Mucosa of gallbladder (tissue), 1 donor: ENCODE data around the gene PAM. TPM values are rescaled to one million over a fixed set of nuclear protein-coding genes. Genes with fewer than 3 reads are reported as not detected.

Experiments
- DNase-seq: peaks from one replicate; pipeline ENCODE4 v3.0.0-alpha.2; 2020; ENCODE audit warnings: low spot score
- total RNA-seq: library from RNA; stranded (reverse); gene quantifications from one replicate; pipeline ENCODE4 v1.2.1, GENCODE V29; 2021
- donor health status: DM: no; HTN: no; CAD: no.

The PAM gene
- total RNA-seq, 1 donor from 2014 or later, result 99.3 TPM

- no peak for DNase-seq
Observed at GRCh38 chr5:102781359-102781758, 26.3 kb downstream of the PAM start.

- no peak for DNase-seq
Observed at GRCh38 chr5:102781786-102782185, 26.7 kb downstream of the PAM start.

- no peak for DNase-seq
Observed at GRCh38 chr5:102782217-102782872, 27.2 kb downstream of the PAM start.

DNA sequence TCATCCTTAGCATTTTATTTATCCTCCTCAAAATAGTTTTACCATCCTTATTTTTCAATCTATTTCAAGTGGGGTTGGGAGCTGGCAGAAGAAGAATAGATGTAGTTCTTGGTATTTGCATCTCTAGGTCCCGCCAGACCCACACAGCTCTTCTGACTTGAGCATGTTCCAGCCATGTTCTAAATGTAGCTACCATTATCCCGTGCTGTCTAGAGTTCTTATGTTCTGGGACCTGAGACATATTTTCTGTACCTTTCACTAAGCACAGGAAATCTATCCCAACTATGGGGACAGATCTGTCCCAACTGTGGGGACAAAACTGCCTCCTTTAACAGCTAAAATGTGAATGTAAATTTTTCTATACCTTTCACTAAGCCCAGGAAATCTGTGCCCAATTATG is 32.0 kb downstream of the PAM start:
- DNase-seq, result no peak

DNA sequence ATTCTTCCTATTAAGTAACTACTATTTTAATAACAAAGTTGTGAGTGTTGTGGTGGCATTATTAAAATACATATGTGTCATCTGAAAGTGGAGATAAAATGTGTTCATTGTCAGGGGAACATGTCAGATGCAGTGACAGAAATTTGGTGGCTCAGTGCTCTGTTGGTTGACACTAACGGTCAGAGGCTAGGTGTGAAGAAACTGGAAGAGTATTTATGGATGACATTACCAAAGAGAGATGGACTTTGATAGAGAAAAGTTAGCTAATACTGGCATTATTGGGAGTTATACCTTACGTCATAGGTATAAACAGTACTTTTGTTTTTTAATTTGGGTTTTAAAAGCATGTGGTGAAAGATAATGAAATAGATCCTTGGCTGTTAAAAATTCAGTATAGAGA is 33.7 kb downstream of the PAM start:
- DNase-seq, result no peak

GRCh38 chr5:102789469-102789868 is 34.4 kb downstream of the PAM start:
- DNase-seq, result no peak

DNA sequence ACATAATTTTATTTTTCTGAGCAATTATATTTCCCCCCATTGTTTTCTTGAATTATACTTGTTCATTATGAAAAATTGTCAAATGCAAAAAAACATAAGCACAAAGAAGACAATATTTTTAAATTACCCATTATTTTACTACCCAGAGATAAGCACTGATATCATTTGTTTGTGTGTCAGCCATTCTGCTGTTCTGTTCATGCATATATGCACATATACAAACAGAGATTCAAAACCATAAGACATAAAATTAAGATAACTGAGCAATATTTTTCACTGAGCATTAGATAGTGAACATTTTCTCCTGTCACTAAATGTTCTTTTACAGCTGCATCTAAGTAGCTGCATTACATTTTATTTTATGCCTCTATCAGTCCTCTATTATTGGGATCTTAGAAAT is 35.6 kb downstream of the PAM start:
- no peak for DNase-seq

DNA sequence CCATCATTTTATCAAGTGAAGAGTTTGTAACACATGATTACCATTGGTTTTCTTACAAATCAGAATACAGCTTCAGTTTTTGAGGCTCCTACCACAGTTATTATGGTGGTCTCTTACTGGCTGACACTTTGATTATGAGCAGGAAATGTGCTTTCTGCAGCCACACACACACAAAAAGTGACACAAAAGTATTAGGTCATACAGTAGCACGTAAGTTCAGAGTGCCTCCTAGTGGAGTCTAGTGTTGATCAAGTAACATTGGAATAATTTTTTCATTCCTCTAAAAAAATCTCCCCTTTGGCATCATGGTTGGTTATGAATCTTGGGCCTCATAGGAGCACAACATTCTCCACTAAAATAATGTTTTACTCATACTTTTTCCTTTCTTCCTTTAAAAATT is 37.6 kb downstream of the PAM start:
- DNase-seq, result no peak

DNA sequence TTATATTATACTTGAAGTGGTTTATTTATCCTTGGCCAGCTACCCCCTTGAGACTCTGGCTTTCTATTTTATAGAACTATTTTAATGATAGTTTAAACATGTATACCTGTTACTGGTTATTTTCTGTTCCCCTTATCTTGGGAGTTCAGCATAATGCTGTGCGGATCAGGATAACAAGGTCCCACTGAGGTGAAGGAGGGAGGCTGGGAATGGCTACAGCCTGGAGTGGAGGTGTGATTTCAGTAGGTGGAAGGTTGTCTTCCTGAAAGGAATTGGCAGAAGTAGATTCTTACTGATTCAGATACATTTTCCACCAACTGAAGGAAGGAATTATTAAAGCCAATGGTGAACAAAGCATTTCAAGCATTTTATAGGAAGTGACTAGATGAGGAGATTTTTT is 38.9 kb downstream of the PAM start:
- DNase-seq, result no peak

- no peak for DNase-seq
Observed at GRCh38 chr5:102794677-102795331, 39.7 kb downstream of the PAM start.

GRCh38 chr5:102795526-102795925 is 40.4 kb downstream of the PAM start:
- DNase-seq, result no peak

- no peak for DNase-seq
Observed at GRCh38 chr5:102796009-102796408, 40.9 kb downstream of the PAM start.

GRCh38 chr5:102796498-102796897 is 41.4 kb downstream of the PAM start:
- DNase-seq, result no peak

GRCh38 chr5:102797322-102797884 is 42.3 kb downstream of the PAM start:
- DNase-seq, result no peak

DNA sequence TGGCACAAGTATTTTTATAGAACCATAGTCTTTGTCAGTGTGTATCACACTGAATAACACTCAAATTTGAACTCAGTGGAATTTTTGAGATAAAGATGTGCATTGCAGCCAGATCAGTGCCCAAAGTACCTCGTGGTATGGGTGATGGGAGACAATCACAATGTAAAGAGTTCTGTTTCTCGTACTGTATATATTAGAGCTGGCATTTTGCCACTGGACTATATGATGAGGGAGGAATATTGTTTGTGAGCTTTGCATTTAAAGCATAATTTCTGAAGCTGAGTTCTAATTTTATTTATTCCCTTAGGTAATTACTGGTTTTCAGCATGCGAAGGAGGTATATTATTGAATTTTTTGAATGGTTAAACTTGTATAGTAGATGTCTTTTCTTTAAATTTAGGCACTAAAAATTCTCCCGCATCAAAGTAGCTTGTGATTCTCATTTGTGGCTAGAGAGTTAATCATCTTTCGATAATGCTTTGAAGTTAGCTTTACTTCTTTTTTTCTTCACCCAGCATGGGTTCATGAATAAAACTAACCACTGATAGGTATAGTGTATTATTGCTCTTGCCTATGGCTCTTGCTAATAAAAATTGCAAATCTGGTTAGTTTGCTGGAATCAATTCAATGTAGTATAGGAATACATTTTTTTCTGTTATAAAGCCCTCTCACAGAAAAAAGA is 43.1 kb downstream of the PAM start:
- no peak for DNase-seq

DNA sequence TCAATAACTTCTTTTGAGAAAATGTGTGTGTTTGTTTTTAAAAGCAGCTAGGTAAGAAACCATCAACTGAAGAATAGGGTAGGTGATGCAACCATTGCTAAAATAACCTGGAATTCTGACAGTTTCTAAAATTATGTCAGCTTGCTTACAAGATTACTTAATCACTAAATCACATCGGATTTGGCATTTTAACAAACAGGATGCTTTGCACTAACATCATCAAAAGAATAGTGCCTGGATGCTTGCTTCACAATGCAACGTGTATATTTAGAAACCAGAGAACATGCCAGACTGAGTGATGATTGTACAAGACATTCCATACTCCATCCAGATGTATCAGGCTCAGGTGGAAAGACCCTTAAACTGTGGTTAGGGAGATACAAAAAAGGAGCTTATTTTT is 43.9 kb downstream of the PAM start:
- no peak for DNase-seq

GRCh38 chr5:102800427-102800826 is 45.3 kb downstream of the PAM start:
- no peak for DNase-seq

- DNase-seq, result no peak
Observed at GRCh38 chr5:102801371-102801770, 46.3 kb downstream of the PAM start.

DNA sequence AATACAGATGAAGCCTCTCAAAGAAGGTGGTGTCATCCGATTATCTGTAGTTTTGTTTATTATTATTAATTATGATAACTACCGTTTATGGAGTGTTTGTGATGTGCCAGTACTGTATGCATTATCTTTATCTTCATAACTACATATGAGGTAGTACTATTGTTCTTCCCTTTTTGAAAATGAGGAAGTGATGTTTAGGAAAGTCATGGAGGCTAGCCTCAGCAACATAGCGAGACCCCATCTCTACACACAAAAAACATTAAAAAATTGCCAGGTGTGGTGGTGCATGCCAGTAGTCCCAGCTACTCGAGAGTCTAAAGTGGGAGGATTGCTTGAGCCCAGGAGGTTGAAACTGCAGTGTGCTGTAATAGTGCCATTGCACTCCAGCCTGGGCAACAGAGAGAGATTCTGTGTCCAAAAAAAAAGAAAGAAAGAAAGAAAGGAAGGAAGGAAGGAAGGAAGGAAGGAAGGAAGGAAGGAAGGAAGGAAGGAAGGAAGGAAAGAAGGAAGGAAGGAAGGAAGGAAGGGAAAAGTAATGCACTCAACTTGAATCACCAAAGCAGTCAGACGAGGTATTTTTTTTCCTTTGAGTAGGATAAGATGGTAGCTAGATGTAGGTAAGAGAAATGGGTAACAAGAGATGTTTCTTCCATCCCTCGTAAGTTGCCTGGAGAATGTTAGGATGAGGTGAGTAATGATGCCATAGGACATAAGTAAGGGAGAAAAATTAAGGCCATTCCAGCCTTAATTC is 47.8 kb downstream of the PAM start:
- no peak for DNase-seq

DNA sequence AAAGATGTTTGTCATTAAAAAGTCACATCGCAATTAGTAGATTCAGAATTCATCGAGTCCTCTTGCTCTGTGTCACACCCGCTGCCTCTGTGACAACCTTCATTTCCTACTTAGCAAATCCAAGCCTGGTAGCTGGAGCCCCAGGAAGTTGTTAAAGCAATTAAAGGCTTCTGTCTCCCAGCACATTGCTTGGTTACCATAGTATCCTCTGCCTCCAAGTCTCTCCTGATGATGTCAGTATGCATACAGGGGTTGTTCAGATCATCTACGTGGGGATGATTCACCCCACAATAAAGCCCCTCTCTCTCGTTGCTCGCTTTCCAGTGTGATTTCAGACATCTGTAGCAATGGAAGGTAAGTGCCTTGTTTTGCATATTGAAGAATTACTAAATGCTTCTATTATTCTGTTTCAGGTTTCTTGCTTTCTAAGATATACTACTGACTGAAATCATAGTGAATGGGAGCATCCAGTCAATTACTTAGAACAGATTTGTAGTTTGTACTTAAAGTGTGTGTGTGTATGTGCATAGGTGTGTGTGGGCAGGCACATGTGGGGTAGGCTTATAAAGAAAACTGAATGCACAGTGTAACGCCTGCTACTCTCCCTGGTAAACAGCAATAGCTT is 52.9 kb downstream of the PAM start:
- DNase-seq, result no peak

GRCh38 chr5:102809033-102809432 is 53.9 kb downstream of the PAM start:
- DNase-seq, result no peak

DNA sequence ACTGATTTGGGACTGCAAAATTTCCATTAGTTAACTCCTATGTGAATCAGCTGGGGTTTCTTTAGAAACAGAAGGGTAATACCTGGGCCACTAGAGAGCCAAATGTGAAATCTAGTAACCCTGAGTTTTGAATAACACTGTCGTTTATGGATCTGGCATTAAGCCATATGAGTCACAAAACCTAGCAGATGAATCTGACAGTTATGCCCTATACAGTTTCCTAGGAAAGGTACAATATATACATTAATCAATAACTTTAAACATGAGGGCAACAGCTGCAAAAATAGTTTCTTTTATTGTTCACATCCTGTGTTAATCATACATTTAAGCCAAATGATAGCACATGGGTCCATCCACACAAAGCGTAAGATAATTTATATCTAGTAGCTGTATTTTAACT is 56.9 kb downstream of the PAM start:
- DNase-seq, result no peak
